Vagina (tissue), 2 donors: ENCODE data around the gene ZMAT3. TPM values are rescaled to one million over a fixed set of nuclear protein-coding genes. Genes with fewer than 3 reads are reported as not detected.

Experiments used
- DNase-seq, 2 donors: peaks; one replicate each; pipeline ENCODE4 v3.0.0-alpha.2; 2017; ENCODE audit errors: extremely low spot score in 2 of 2
- H3K27ac ChIP-seq: fragments of 200-600 bp; sonication (generic); one replicate; pipeline ENCODE4 v1.5.1; 2019
- H3K27me3 ChIP-seq: fragments of 200-600 bp; sonication (generic); one replicate; pipeline ENCODE4 v1.5.1; 2019
- H3K36me3 ChIP-seq, 2 donors: fragments of 200-600 bp; sonication (generic); one replicate each; pipeline ENCODE4 v1.5.1; 2017 to 2019
- H3K4me1 ChIP-seq: fragments of 200-600 bp; sonication (generic); one replicate; pipeline ENCODE4 v1.5.1; 2019
- H3K4me3 ChIP-seq, 2 donors: fragments of 200-600 bp; sonication (generic); 1 replicate in 1 of 2; 2 replicates in 1 of 2; pipeline ENCODE4 v1.5.1; 2016 to 2019
- H3K9me3 ChIP-seq: fragments of 200-600 bp; sonication (generic); one replicate; pipeline ENCODE4 v1.5.1; 2019
- CTCF ChIP-seq, 3 experiments: fragments of 450-650 bp in 2 of 3; fragments of 200-600 bp in 1 of 3; sonication (generic) in 1 of 3; IDR thresholded peaks; one replicate each; pipeline ENCODE4 v1.5.1; 2017 to 2019; ENCODE audit warnings: antibody characterized with exemption in 3 of 3, mild to moderate bottlenecking in 2 of 3, moderate library complexity in 2 of 3
- POLR2A ChIP-seq, 2 donors: fragments of 450-650 bp; IDR thresholded peaks; one replicate each; pipeline ENCODE4 v1.6.1; 2017; ENCODE audit warnings: antibody characterized with exemption in 2 of 2, mild to moderate bottlenecking in 2 of 2, moderate library complexity in 2 of 2
- POLR2AphosphoS5 ChIP-seq, 2 donors: sonication (generic); formaldehyde crosslinking; IDR thresholded peaks; one replicate each; pipeline ENCODE4 v1.9.0; 2017; ENCODE audit warnings: antibody characterized with exemption in 2 of 2, mild to moderate bottlenecking in 2 of 2, low read depth in 1 of 2; ENCODE audit not compliant: insufficient read depth in 1 of 2
- intact Hi-C: fragments of 100-400 bp; cut with DNase I; formaldehyde crosslinking; loops from one replicate; pipeline ENCODE4 v1.15.1; 2023
- total RNA-seq: library from RNA; depleted of rRNA; stranded (reverse); fragments of >200 nt; gene quantifications from one replicate; pipeline ENCODE4 v1.2.3, GENCODE V29; 2016

Gene ZMAT3
- total RNA-seq, 1 donor from 2014 or later, result 9.6 TPM

- TF ChIP-seq POLR2A (IDR thresholded peaks at IDR 0.05) (no peak), CTCF (IDR thresholded peaks at IDR 0.05) (no peak), POLR2AphosphoS5 (IDR thresholded peaks at IDR 0.05; ENCODE audit: insufficient read depth in 1 of 2, low read depth in 1 of 2) (no peak)
- Histone ChIP-seq H3K4me1 (no peaks in the 10 kb centered on the region), H3K4me3 (no peak overlapping the region), H3K36me3 (no peaks in the 10 kb centered on the region), H3K27ac (no peak overlapping the region), H3K9me3 (no peaks in the 10 kb centered on the region), H3K27me3 (no peaks in the 10 kb centered on the region)
- no peak for DNase-seq
- intact Hi-C loops, result no loop called here
Measured at GRCh38 chr3:179091113-179091512, 19.5 kb upstream of the ZMAT3 start.

GRCh38 chr3:179088306-179088705 lies 16.7 kb upstream of the ZMAT3 start:
- H3K9me3 ChIP-seq, result no peaks in the 10 kb centered on the region
- H3K27me3 ChIP-seq, result no peaks in the 10 kb centered on the region
- no peak overlapping the region for H3K27ac ChIP-seq
- intact Hi-C loops, result no loop called here
- TF ChIP-seq CTCF (IDR thresholded peaks at IDR 0.05) (no peak), POLR2A (IDR thresholded peaks at IDR 0.05) (no peak)
- H3K4me1 ChIP-seq, result no peaks in the 10 kb centered on the region
- DNase-seq, result no peak
- no peak overlapping the region for H3K4me3 ChIP-seq
- H3K36me3 ChIP-seq, result no peaks in the 10 kb centered on the region

GRCh38 chr3:179083977-179084376 lies 12.4 kb upstream of the ZMAT3 start:
- no peak for DNase-seq
- Histone ChIP-seq H3K9me3 (no peaks in the 10 kb centered on the region), H3K27ac (no peak overlapping the region), H3K36me3 (no peaks in the 10 kb centered on the region), H3K27me3 (no peaks in the 10 kb centered on the region), H3K4me1 (no peaks in the 10 kb centered on the region), H3K4me3 (no peak overlapping the region)
- TF ChIP-seq POLR2AphosphoS5 (IDR thresholded peaks at IDR 0.05; ENCODE audit: insufficient read depth in 1 of 2, low read depth in 1 of 2) (no peak), CTCF (IDR thresholded peaks at IDR 0.05) (no peak), POLR2A (IDR thresholded peaks at IDR 0.05) (no peak)
- intact Hi-C loops, result no loop called here

- no peak for DNase-seq
- intact Hi-C loops, result no loop called here
- Histone ChIP-seq H3K4me1 (no peaks in the 10 kb centered on the region), H3K27me3 (no peaks in the 10 kb centered on the region), H3K27ac (no peak overlapping the region), H3K4me3 (no peak overlapping the region), H3K9me3 (no peaks in the 10 kb centered on the region), H3K36me3 (no peaks in the 10 kb centered on the region)
- TF ChIP-seq POLR2AphosphoS5 (IDR thresholded peaks at IDR 0.05; ENCODE audit: insufficient read depth in 1 of 2, low read depth in 1 of 2), result no peak
Measured at GRCh38 chr3:179082416-179082815, 10.8 kb upstream of the ZMAT3 start.

GRCh38 chr3:179081885-179082284 lies 10.3 kb upstream of the ZMAT3 start:
- no peak overlapping the region for H3K27ac ChIP-seq
- no peak overlapping the region for H3K4me3 ChIP-seq
- no peaks in the 10 kb centered on the region for H3K9me3 ChIP-seq
- H3K36me3 ChIP-seq, result no peaks in the 10 kb centered on the region
- no peaks in the 10 kb centered on the region for H3K4me1 ChIP-seq
- no peaks in the 10 kb centered on the region for H3K27me3 ChIP-seq
- TF ChIP-seq POLR2AphosphoS5 (IDR thresholded peaks at IDR 0.05; ENCODE audit: insufficient read depth in 1 of 2, low read depth in 1 of 2) (no peak), CTCF (IDR thresholded peaks at IDR 0.05) (no peak), POLR2A (IDR thresholded peaks at IDR 0.05) (no peak)
- no peak for DNase-seq
- intact Hi-C loops, result no loop called here

- TF ChIP-seq POLR2A (IDR thresholded peaks at IDR 0.05) (no peak), CTCF (IDR thresholded peaks at IDR 0.05) (no peak), POLR2AphosphoS5 (IDR thresholded peaks at IDR 0.05; ENCODE audit: insufficient read depth in 1 of 2, low read depth in 1 of 2) (no peak)
- Histone ChIP-seq H3K4me1 (no peaks in the 10 kb centered on the region), H3K9me3 (no peaks in the 10 kb centered on the region), H3K36me3 (no peaks in the 10 kb centered on the region), H3K27ac (no peak overlapping the region), H3K4me3 (no peak overlapping the region), H3K27me3 (no peaks in the 10 kb centered on the region)
- intact Hi-C loops, result no loop called here
- DNase-seq, result no peak
Measured at GRCh38 chr3:179079537-179079936, 7.9 kb upstream of the ZMAT3 start.
